Body of pancreas (tissue), 4 donors: ENCODE results near the gene ARHGDIB.

Source experiments
- POLR2A ChIP-seq, 3 donors: fragments of 450-650 bp; IDR thresholded peaks; one replicate each; pipeline ENCODE4 v1.6.1; 2016; ENCODE audit warnings: antibody characterized with exemption in 3 of 3, mild to moderate bottlenecking in 2 of 3
- TF ChIP-seq, protein P1 (sequence below), 7 experiments: fragments of 450-650 bp in 4 of 7; fragments of 200-600 bp in 3 of 7; sonication (generic) in 3 of 7; IDR thresholded peaks; one replicate each; pipeline ENCODE4 v1.5.1; 2016 to 2019; ENCODE audit warnings: antibody characterized with exemption in 7 of 7

DNA sequence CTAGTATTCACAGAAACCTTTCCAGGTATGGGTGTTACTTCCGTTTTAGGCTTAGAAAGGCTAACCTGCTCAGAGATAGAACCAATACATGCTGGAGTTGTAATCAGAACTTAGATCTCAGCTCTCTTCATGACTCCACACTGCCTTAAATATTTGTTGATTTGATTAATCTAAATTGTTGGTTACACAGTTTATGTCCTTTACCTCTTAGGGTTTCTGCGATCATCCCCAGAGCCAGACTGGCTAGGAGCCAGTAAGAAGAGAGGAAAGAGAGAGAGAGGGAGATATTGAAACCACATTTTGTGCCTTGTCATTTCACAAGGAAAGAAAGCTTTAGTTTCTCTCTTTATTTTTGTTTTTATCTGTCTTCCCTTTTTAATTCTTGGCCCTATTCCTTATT is 58.9 kb downstream of the ARHGDIB start:
- TF ChIP-seq, protein P1, sequence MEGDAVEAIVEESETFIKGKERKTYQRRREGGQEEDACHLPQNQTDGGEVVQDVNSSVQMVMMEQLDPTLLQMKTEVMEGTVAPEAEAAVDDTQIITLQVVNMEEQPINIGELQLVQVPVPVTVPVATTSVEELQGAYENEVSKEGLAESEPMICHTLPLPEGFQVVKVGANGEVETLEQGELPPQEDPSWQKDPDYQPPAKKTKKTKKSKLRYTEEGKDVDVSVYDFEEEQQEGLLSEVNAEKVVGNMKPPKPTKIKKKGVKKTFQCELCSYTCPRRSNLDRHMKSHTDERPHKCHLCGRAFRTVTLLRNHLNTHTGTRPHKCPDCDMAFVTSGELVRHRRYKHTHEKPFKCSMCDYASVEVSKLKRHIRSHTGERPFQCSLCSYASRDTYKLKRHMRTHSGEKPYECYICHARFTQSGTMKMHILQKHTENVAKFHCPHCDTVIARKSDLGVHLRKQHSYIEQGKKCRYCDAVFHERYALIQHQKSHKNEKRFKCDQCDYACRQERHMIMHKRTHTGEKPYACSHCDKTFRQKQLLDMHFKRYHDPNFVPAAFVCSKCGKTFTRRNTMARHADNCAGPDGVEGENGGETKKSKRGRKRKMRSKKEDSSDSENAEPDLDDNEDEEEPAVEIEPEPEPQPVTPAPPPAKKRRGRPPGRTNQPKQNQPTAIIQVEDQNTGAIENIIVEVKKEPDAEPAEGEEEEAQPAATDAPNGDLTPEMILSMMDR (IDR thresholded peaks at IDR 0.05) = no peak
- TF ChIP-seq POLR2A (IDR thresholded peaks at IDR 0.05) = no peak
